ENCODE data around the gene PTDSS2.

GRCh38 chr11:492427-493226, 42.5 kb downstream of the PTDSS2 start:
- TF ChIP-seq HOXD1 (CRISPR knock-in tag; IDR thresholded peaks at IDR 0.05) (no peak), TAF1 (CRISPR knock-in tag; IDR thresholded peaks at IDR 0.05) (no peak), SALL1 (CRISPR knock-in tag; IDR thresholded peaks at IDR 0.05) (no peak)
